ENCODE data around the gene AKIP1. TPM values are rescaled to one million over a fixed set of nuclear protein-coding genes. Genes with fewer than 3 reads are reported as not detected.

The AKIP1 gene, protein sequence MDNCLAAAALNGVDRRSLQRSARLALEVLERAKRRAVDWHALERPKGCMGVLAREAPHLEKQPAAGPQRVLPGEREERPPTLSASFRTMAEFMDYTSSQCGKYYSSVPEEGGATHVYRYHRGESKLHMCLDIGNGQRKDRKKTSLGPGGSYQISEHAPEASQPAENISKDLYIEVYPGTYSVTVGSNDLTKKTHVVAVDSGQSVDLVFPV
- 11.8 to 15.4 TPM (median 13.9 TPM) in 3 replicates for total RNA-seq

DNA sequence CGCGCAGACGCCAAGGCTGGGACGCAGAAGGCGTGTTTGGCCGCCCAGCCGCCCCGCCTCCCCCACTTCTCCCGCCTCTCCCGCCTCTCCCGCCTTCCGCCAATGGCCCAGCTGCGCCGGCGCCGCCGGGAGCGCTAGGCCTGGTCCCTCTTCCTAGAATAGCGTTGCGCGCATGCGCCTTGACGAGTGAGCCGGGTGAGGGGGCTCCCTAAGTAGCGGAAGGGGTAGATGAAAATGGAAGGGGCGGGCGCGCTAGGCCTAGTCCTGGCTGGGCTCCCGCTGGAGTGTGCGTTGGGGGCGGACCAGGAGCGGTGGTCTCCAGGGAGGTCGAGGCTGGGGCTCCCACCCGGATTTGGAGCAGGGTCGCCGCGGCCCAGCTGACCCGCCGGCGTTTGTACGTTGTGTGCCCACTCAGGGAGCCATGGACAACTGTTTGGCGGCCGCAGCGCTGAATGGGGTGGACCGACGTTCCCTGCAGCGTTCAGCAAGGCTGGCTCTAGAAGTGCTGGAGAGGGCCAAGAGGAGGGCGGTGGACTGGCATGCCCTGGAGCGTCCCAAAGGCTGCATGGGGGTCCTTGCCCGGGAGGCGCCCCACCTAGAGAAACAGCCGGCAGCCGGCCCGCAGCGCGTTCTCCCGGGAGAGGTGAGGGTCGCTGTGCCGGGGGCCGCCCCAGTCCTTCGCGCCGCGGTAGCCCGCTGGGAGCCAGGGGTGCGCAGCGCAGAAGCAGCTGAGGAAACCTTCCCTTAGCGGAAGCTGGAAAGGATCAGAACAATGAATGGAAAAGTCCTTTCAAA lies at the start of gene AKIP1:
TSS of gene AKIP1 (plus strand) at position 161 of the 795 bp plus-strand sequence. CDS start at position 422, 261 bp downstream.
- DNase-seq (ENCODE audit: low spot score in 2 of 2, unreplicated experiment in 2 of 2): peak; percentile 98
- Mint-ChIP-seq H3K27ac (peak within 1 kb of the TSS; percentile 93), H3K36me3 (peaks cover 7% of the 10 kb centered on the region), H3K4me3 (peak within 1 kb of the TSS; percentile 91), H3K27me3 (ENCODE audit: low read depth) (no peaks in the 10 kb centered on the region), H3K9me3 (peaks cover 3% of the 10 kb centered on the region), H3K4me1 (peaks cover 46% of the 10 kb centered on the region)
- TF ChIP-seq, protein P1, sequence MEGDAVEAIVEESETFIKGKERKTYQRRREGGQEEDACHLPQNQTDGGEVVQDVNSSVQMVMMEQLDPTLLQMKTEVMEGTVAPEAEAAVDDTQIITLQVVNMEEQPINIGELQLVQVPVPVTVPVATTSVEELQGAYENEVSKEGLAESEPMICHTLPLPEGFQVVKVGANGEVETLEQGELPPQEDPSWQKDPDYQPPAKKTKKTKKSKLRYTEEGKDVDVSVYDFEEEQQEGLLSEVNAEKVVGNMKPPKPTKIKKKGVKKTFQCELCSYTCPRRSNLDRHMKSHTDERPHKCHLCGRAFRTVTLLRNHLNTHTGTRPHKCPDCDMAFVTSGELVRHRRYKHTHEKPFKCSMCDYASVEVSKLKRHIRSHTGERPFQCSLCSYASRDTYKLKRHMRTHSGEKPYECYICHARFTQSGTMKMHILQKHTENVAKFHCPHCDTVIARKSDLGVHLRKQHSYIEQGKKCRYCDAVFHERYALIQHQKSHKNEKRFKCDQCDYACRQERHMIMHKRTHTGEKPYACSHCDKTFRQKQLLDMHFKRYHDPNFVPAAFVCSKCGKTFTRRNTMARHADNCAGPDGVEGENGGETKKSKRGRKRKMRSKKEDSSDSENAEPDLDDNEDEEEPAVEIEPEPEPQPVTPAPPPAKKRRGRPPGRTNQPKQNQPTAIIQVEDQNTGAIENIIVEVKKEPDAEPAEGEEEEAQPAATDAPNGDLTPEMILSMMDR (IDR thresholded peaks at IDR 0.05; ENCODE audit: unreplicated experiment): no peak

DNA sequence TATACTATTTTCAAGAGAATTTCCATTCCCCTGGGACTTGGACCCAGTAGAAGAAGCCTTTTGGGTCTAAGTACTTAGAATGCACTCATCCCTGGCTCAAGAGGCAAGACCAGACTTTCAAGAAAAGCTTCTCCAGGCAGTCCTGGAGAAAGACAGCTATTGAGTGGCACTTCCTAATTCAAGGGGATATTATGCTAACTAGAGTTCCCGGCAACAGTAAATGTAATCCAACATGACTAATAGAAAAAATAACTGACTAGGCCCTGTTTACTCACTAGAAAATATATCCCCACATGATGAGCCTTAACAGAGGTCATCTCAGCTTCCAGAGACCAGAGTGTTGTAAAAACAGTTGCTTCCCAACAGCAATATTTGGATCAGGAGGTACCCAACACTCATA lies 47.2 kb upstream of the AKIP1 start:
- Mint-ChIP-seq H3K9me3 (peaks cover 8% of the 10 kb centered on the region), H3K27me3 (ENCODE audit: low read depth) (no peaks in the 10 kb centered on the region), H3K4me3 (no peak overlapping the region), H3K27ac (peak overlapping the region; percentile 64), H3K36me3 (peaks cover 7% of the 10 kb centered on the region), H3K4me1 (peaks cover 38% of the 10 kb centered on the region)
- TF ChIP-seq, protein P1 (IDR thresholded peaks at IDR 0.05; ENCODE audit: unreplicated experiment): no peak
- no peak for DNase-seq (ENCODE audit: low spot score in 2 of 2, unreplicated experiment in 2 of 2)

DNA sequence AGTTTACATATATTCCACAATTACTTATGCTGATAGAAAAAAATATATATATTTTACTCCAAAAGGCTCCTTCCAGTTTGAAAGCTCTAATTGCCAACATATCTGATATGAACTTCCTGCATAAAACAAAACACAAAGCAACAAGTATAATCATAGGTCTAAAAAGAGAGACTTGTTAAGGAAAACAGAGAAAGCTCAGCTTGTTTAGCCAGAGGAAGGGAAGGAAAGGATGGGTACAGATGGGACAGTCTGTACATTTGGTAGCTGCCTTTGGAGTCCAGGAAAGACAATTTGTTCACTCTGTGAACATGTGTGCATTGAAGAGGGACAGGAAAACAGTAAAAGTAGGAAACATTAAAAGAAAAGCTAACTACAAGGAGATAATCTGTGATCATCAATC lies 45.7 kb upstream of the AKIP1 start:
- TF ChIP-seq, protein P1 (IDR thresholded peaks at IDR 0.05; ENCODE audit: unreplicated experiment): no peak
- Mint-ChIP-seq H3K27me3 (ENCODE audit: low read depth) (no peaks in the 10 kb centered on the region), H3K4me1 (peaks cover 50% of the 10 kb centered on the region), H3K27ac (peak overlapping the region; percentile 91), H3K36me3 (peaks cover 7% of the 10 kb centered on the region), H3K4me3 (no peak overlapping the region), H3K9me3 (peaks cover 8% of the 10 kb centered on the region)
- no peak for DNase-seq (ENCODE audit: low spot score in 2 of 2, unreplicated experiment in 2 of 2)

DNA sequence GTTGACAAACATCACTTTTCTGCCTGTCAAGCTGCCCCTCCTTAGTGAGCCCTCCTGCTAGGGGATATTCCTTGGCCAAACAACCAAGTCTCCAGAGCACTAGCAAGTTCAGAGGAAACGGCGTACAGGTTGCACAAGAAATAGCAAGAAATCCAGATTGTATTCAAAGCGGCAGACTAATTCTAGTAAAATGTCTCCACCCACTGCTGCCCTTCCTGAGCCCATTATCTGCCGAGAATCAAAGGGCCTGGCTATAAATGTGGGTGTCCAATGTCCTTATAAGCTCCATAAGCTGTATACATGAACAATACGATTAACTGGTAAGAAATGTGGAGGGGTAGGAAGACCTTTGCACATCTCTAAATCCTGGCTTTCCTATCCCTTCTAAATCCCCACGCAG lies 44.0 kb upstream of the AKIP1 start:
- TF ChIP-seq, protein P1 (IDR thresholded peaks at IDR 0.05; ENCODE audit: unreplicated experiment): no peak
- no peak overlapping the region for H3K4me3 Mint-ChIP-seq

DNA sequence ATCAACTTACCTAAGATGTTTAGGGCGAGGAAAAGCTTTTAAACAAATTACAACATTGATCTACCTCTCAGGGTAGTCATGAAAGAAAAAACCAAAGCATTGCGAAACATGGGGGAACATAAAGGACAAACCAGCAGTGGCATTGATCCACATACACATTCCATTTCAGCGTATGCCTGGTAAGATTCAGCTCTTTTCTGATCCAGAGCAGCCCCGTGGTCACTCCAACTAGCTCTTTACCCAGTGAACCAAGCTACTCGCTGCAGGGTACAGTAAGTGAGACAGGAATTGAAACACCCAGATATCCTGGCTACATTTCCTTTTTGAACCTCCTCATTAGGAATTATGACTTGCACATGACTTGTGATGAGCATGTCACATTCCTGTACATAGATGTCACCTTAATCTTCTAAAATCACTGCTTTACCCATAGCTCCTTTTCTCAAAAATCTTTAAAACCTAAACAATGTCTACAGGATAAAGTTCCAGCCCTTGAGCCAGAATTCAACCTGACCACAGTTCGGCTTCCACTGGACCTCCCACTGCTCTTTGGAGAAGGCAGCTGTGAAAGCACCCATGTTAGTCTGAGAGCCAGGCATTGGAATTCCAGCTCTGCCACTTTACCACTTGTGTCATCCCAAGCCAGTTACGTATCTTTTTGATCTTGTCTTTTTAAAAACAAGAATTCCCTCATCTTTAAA lies 42.9 kb upstream of the AKIP1 start:
- TF ChIP-seq, protein P1 (IDR thresholded peaks at IDR 0.05; ENCODE audit: unreplicated experiment): no peak
- Mint-ChIP-seq H3K36me3 (no peaks in the 10 kb centered on the region), H3K4me3 (peak overlapping the region; percentile 30), H3K4me1 (peaks cover 66% of the 10 kb centered on the region), H3K27me3 (ENCODE audit: low read depth) (no peaks in the 10 kb centered on the region), H3K9me3 (no peaks in the 10 kb centered on the region), H3K27ac (peak overlapping the region; percentile 74)
- no peak for DNase-seq (ENCODE audit: low spot score in 2 of 2, unreplicated experiment in 2 of 2)

More for the DNA sequence above, 44.0 kb upstream of the AKIP1 start:
- no peaks in the 10 kb centered on the region for H3K27me3 Mint-ChIP-seq (ENCODE audit: low read depth)
- no peaks in the 10 kb centered on the region for H3K36me3 Mint-ChIP-seq
- peak overlapping the region; percentile 9 for H3K27ac Mint-ChIP-seq
- no peak for DNase-seq (ENCODE audit: low spot score in 2 of 2, unreplicated experiment in 2 of 2)
- no peaks in the 10 kb centered on the region for H3K9me3 Mint-ChIP-seq
- H3K4me1 Mint-ChIP-seq: peaks cover 58% of the 10 kb centered on the region

All from mesothelial cell of epicardium (in vitro differentiated cells).